ENCODE data around the gene ASPG. TPM values are rescaled to one million over a fixed set of nuclear protein-coding genes. Genes with fewer than 3 reads are reported as not detected.

Gene ASPG
- total and polyA plus RNA-seq, 2 of the 13 experiments (the other 11 are each of a cell fraction or from before 2014, with no cell fraction given): not detected

GRCh38 chr14:104115131-104115600 is 29.7 kb downstream of the ASPG start:
- DNase-seq (ENCODE audit: low spot score) (no peak), ATAC-seq (no peak), FAIRE-seq (no peak)
- in situ Hi-C loops (cut with HindIII; ENCODE audit: extremely low pct_ligation_motif_present, low pct_unique_long_range_greater_than_20kb): no loop called here
- H2AFZ ChIP-seq (ENCODE audit: low read length): no peak overlapping the region
- 3% methylated on average over 7 of the region's 11 CpGs for WGBS (ENCODE audit: low lambda C conversion rate)
- H4K20me1 ChIP-seq (ENCODE audit: insufficient read depth, low read length): no peaks in the 10 kb centered on the region
- H3K9me3 ChIP-seq (ENCODE audit: low read length): no peaks in the 10 kb centered on the region
- TF ChIP-seq U2AF1 (optimal IDR thresholded peaks at IDR 0.05; ENCODE audit: low read depth, low read length): no peak
- H3K4me1 ChIP-seq (ENCODE audit: insufficient read depth, low read length): no peaks in the 10 kb centered on the region
- H3K4me3 ChIP-seq (replicated peaks in 1 of 3; ENCODE audit: insufficient read depth in 1 of 3, low read depth in 2 of 3, low read length in 3 of 3): no peak overlapping the region
- H3K27ac ChIP-seq (ENCODE audit: extremely low read length, insufficient read depth, low read length): no peak overlapping the region
- ChIA-PET CTCF (ENCODE audit: low intra/inter-chr PET ratio, low total read pairs) (no interaction called here), POLR2A (no interaction called here)
- BruUV-seq (replicated peaks): no TSS peak
- H3K79me2 ChIP-seq (ENCODE audit: insufficient read depth, low read length): no peaks in the 10 kb centered on the region
- intact Hi-C loops (cut with micrococcal nuclease; ENCODE audit: unreplicated experiment): no loop called here
- H3K9ac ChIP-seq (ENCODE audit: insufficient read depth, low read depth, low read length): no peak overlapping the region
- no peak overlapping the region for H3K4me2 ChIP-seq (ENCODE audit: low read depth, low read length)
- H3K36me3 ChIP-seq (replicated peaks in 1 of 2; ENCODE audit: control insufficient read depth in 1 of 2, insufficient read depth in 2 of 2, low read length in 2 of 2): no peaks in the 10 kb centered on the region
- peaks cover 4 to 29% of the 10 kb centered on the region in 2 experiments for H3K27me3 ChIP-seq (ENCODE audit: control insufficient read depth in 1 of 2, insufficient read depth in 2 of 2, low read length in 2 of 2)

- no peaks in the 10 kb centered on the region for H3K79me2 ChIP-seq (ENCODE audit: insufficient read depth, low read length)
- no peaks in the 10 kb centered on the region for H3K4me1 ChIP-seq (ENCODE audit: insufficient read depth, low read length)
- H3K9me3 ChIP-seq (ENCODE audit: low read length): no peaks in the 10 kb centered on the region
- H3K27me3 ChIP-seq (ENCODE audit: control insufficient read depth in 1 of 2, insufficient read depth in 2 of 2, low read length in 2 of 2): peaks cover 5 to 29% of the 10 kb centered on the region in 2 experiments
- WGBS (ENCODE audit: low lambda C conversion rate): 36% methylated on average over 6 of the region's 9 CpGs
- no peak overlapping the region for H3K4me2 ChIP-seq (ENCODE audit: low read depth, low read length)
- FAIRE-seq: no peak
- H3K27ac ChIP-seq (ENCODE audit: extremely low read length, insufficient read depth, low read length): no peak overlapping the region
- POLR2A ChIA-PET: no interaction called here
- ATAC-seq: no peak
- H3K4me3 ChIP-seq (replicated peaks in 1 of 3; ENCODE audit: insufficient read depth in 1 of 3, low read depth in 2 of 3, low read length in 3 of 3): no peak overlapping the region
- no peak overlapping the region for H3K9ac ChIP-seq (ENCODE audit: insufficient read depth, low read depth, low read length)
- H2AFZ ChIP-seq (ENCODE audit: low read length): no peak overlapping the region
- H3K36me3 ChIP-seq (replicated peaks in 1 of 2; ENCODE audit: control insufficient read depth in 1 of 2, insufficient read depth in 2 of 2, low read length in 2 of 2): no peaks in the 10 kb centered on the region
- intact Hi-C loops (cut with micrococcal nuclease; ENCODE audit: unreplicated experiment): no loop called here
- H4K20me1 ChIP-seq (ENCODE audit: insufficient read depth, low read length): no peaks in the 10 kb centered on the region
- no peak for DNase-seq (ENCODE audit: low spot score)
- no TSS peak for BruUV-seq (replicated peaks)
- CTCF ChIA-PET (ENCODE audit: low intra/inter-chr PET ratio, low total read pairs): no interaction called here
- in situ Hi-C loops (cut with HindIII; ENCODE audit: extremely low pct_ligation_motif_present, low pct_unique_long_range_greater_than_20kb): no loop called here
- TF ChIP-seq GATAD1 (CRISPR knock-in tag; IDR thresholded peaks at IDR 0.05) (no peak), ZNF205 (CRISPR knock-in tag; IDR thresholded peaks at IDR 0.05) (no peak), ZNF775 (CRISPR knock-in tag; IDR thresholded peaks at IDR 0.05; ENCODE audit: borderline replicate concordance) (no peak), ZNF3 (CRISPR knock-in tag; IDR thresholded peaks at IDR 0.05) (no peak), ZNF746 (CRISPR knock-in tag; IDR thresholded peaks at IDR 0.05) (no peak), HNRNPUL1 (IDR thresholded peaks at IDR 0.05; ENCODE audit: low read depth, low read length) (no peak), BRD4 (CRISPR knock-in tag; IDR thresholded peaks at IDR 0.05) (no peak), ZFP90 (CRISPR knock-in tag; IDR thresholded peaks at IDR 0.05; ENCODE audit: borderline replicate concordance) (no peak)
These were observed 30.3 kb downstream of the ASPG start for GRCh38 chr14:104115691-104116287.

All from HepG2 (cell line).